Activated CD4-positive, alpha-beta memory T cell treated with anti-CD3 and anti-CD28 coated beads, Interleukin-2, amount 10 ng/mL, durations not matched to agents 7 days and 5 days (primary cell): Measurements from ENCODE around the gene ATP10D. TPM values are rescaled to one million over a fixed set of nuclear protein-coding genes. Genes with fewer than 3 reads are reported as not detected.

Experiments
- CTCF ChIA-PET: fragments of 350-600 bp; sonication (Branson Sonifier 250); formaldehyde crosslinking; loops from one replicate; lab custom pipeline; 2021; ENCODE audit warnings: antibody characterized with exemption, inconsistent platforms; lab: Charles Lee
- POLR2A ChIA-PET: fragments of 350-600 bp; sonication (Branson Sonifier 250); formaldehyde crosslinking; loops from one replicate; lab custom pipeline; 2021; ENCODE audit warnings: antibody characterized with exemption; lab: Charles Lee
- DNase-seq: peaks from one replicate; pipeline ENCODE4 v3.0.0-alpha.2; 2020
- H3K27ac Mint-ChIP-seq: one replicate; pipeline ENCODE4 v1.8.0; 2021; ENCODE audit warnings: mild to moderate bottlenecking, mixed read lengths
- H3K27me3 Mint-ChIP-seq: one replicate; pipeline ENCODE4 v1.8.0; 2021; ENCODE audit warnings: mixed read lengths
- H3K36me3 Mint-ChIP-seq: one replicate; pipeline ENCODE4 v1.8.0; 2021; ENCODE audit warnings: low read depth, mixed read lengths
- H3K4me1 Mint-ChIP-seq: one replicate; pipeline ENCODE4 v1.8.0; 2021; ENCODE audit warnings: mixed read lengths
- H3K4me3 Mint-ChIP-seq: one replicate; pipeline ENCODE4 v1.8.0; 2021; ENCODE audit warnings: mild to moderate bottlenecking, mixed read lengths
- H3K9me3 Mint-ChIP-seq: one replicate; pipeline ENCODE4 v1.8.0; 2021; ENCODE audit warnings: mixed read lengths
- total RNA-seq, 2 experiments: library from RNA; stranded (reverse); gene quantifications; one replicate each; pipeline ENCODE4 v1.2.3, GENCODE V29; 2021

ATP10D gene
- total RNA-seq, 2 experiments from 2014 or later, result 7.4 to 8.1 TPM

GRCh38 chr4:47493238-47494123, 8.4 kb downstream of the ATP10D start:
- ChIA-PET CTCF (interaction anchor here (1.4 to 2.3 kb wide), 2 partner anchors 9 to 13 kb away, joined by 4 to 8 read pairs; partner anchors contain the start of gene ATP10D), POLR2A (interaction anchor here (1.5 kb wide), 1 partner anchor 9 kb away, joined by 4 read pairs; the partner anchor contains the start of gene ATP10D)
- H3K4me3 Mint-ChIP-seq, result no peak overlapping the region
- H3K36me3 Mint-ChIP-seq, result no peaks in the 10 kb centered on the region
- no peaks in the 10 kb centered on the region for H3K9me3 Mint-ChIP-seq
- DNase-seq, result no peak
- no peaks in the 10 kb centered on the region for H3K27me3 Mint-ChIP-seq
- peaks cover under 1% of the 10 kb centered on the region for H3K4me1 Mint-ChIP-seq
- no peak overlapping the region for H3K27ac Mint-ChIP-seq

GRCh38 chr4:47494124-47494430, 9.0 kb downstream of the ATP10D start:
- Mint-ChIP-seq H3K4me3 (no peak overlapping the region), H3K36me3 (no peaks in the 10 kb centered on the region), H3K4me1 (peaks cover 4% of the 10 kb centered on the region), H3K27me3 (no peaks in the 10 kb centered on the region), H3K9me3 (no peaks in the 10 kb centered on the region), H3K27ac (no peak overlapping the region)
- POLR2A ChIA-PET, result interaction anchor here (1.5 kb wide), 1 partner anchor 9 kb away, joined by 4 read pairs; the partner anchor contains the start of gene ATP10D
- no peak for DNase-seq
- CTCF ChIA-PET, result interaction anchor here (2.3 kb wide), 1 partner anchor 9 kb away, joined by 8 read pairs; the partner anchor contains the start of gene ATP10D

- ChIA-PET POLR2A (interaction anchor here (0.8 kb wide), 1 partner anchor 36 kb away, joined by 3 read pairs; the partner anchor contains the start of gene COMMD8), CTCF (no interaction called here)
- H3K27me3 Mint-ChIP-seq, result no peaks in the 10 kb centered on the region
- H3K4me1 Mint-ChIP-seq, result peaks cover 5% of the 10 kb centered on the region
- H3K27ac Mint-ChIP-seq, result no peak overlapping the region
- no peak for DNase-seq
- H3K36me3 Mint-ChIP-seq, result no peaks in the 10 kb centered on the region
- H3K4me3 Mint-ChIP-seq, result no peak overlapping the region
- H3K9me3 Mint-ChIP-seq, result no peaks in the 10 kb centered on the region
Measured at GRCh38 chr4:47498899-47499298, 13.8 kb downstream of the ATP10D start.

- DNase-seq, result no peak
- Mint-ChIP-seq H3K9me3 (no peaks in the 10 kb centered on the region), H3K36me3 (no peaks in the 10 kb centered on the region), H3K27me3 (no peaks in the 10 kb centered on the region), H3K4me1 (peaks cover 5% of the 10 kb centered on the region), H3K27ac (no peak overlapping the region), H3K4me3 (no peak overlapping the region)
- ChIA-PET POLR2A (no interaction called here), CTCF (no interaction called here)
Measured at GRCh38 chr4:47499700-47500099, 14.6 kb downstream of the ATP10D start.

- H3K27me3 Mint-ChIP-seq, result no peaks in the 10 kb centered on the region
- POLR2A ChIA-PET, result no interaction called here
- H3K4me3 Mint-ChIP-seq, result no peak overlapping the region
- H3K36me3 Mint-ChIP-seq, result no peaks in the 10 kb centered on the region
- CTCF ChIA-PET, result interaction anchor here (0.7 kb wide), 1 partner anchor 33 kb away, joined by 3 read pairs; no protein-coding TSS in a partner anchor
- H3K9me3 Mint-ChIP-seq, result no peaks in the 10 kb centered on the region
- H3K4me1 Mint-ChIP-seq, result peaks cover 5% of the 10 kb centered on the region
- no peak overlapping the region for H3K27ac Mint-ChIP-seq
- DNase-seq, result no peak
Measured at GRCh38 chr4:47500776-47501175, 15.7 kb downstream of the ATP10D start.

- no peaks in the 10 kb centered on the region for H3K9me3 Mint-ChIP-seq
- peaks cover 6% of the 10 kb centered on the region for H3K27me3 Mint-ChIP-seq
- H3K4me3 Mint-ChIP-seq, result no peak overlapping the region
- H3K36me3 Mint-ChIP-seq, result no peaks in the 10 kb centered on the region
- DNase-seq, result no peak
- no peaks in the 10 kb centered on the region for H3K4me1 Mint-ChIP-seq
- ChIA-PET CTCF (no interaction called here), POLR2A (no interaction called here)
- no peak overlapping the region for H3K27ac Mint-ChIP-seq
Measured at GRCh38 chr4:47505147-47505546, 20.1 kb downstream of the ATP10D start.

- H3K9me3 Mint-ChIP-seq, result no peaks in the 10 kb centered on the region
- H3K36me3 Mint-ChIP-seq, result no peaks in the 10 kb centered on the region
- peaks cover 4% of the 10 kb centered on the region for H3K4me1 Mint-ChIP-seq
- no peak for DNase-seq
- POLR2A ChIA-PET, result no interaction called here
- CTCF ChIA-PET, result no interaction called here
- H3K4me3 Mint-ChIP-seq, result no peak overlapping the region
- H3K27me3 Mint-ChIP-seq, result peaks cover 6% of the 10 kb centered on the region
- no peak overlapping the region for H3K27ac Mint-ChIP-seq
Measured at GRCh38 chr4:47505666-47506065, 20.6 kb downstream of the ATP10D start.

GRCh38 chr4:47510506-47511143, 25.6 kb downstream of the ATP10D start:
- Mint-ChIP-seq H3K9me3 (no peaks in the 10 kb centered on the region), H3K4me1 (peaks cover 7% of the 10 kb centered on the region), H3K27me3 (peaks cover 6% of the 10 kb centered on the region), H3K4me3 (no peak overlapping the region), H3K27ac (no peak overlapping the region), H3K36me3 (no peaks in the 10 kb centered on the region)
- no peak for DNase-seq
- CTCF ChIA-PET, result interaction anchor here (0.6 to 3.8 kb wide), 3 partner anchors 16 to 308 kb away, joined by 3 to 15 read pairs (median 3); no protein-coding TSS in a partner anchor
- POLR2A ChIA-PET, result no interaction called here

GRCh38 chr4:47513461-47513860, 28.4 kb downstream of the ATP10D start:
- H3K27me3 Mint-ChIP-seq, result peaks cover 3% of the 10 kb centered on the region
- DNase-seq, result no peak
- no peak overlapping the region for H3K27ac Mint-ChIP-seq

GRCh38 chr4:47519239-47519883, 34.3 kb downstream of the ATP10D start:
- ChIA-PET CTCF (interaction anchor here (0.8 kb wide), 1 partner anchor 12 kb away, joined by 3 read pairs; no protein-coding TSS in a partner anchor), POLR2A (interaction anchor here (1.9 kb wide), 1 partner anchor 12 kb away, joined by 4 read pairs; no protein-coding TSS in a partner anchor)
- Mint-ChIP-seq H3K27me3 (no peaks in the 10 kb centered on the region), H3K27ac (no peak overlapping the region), H3K4me3 (no peak overlapping the region), H3K4me1 (peaks cover 12% of the 10 kb centered on the region), H3K36me3 (peaks cover 2% of the 10 kb centered on the region), H3K9me3 (no peaks in the 10 kb centered on the region)
- DNase-seq, result no peak

More at GRCh38 chr4:47513461-47513860, 28.4 kb downstream of the ATP10D start:
- no peak overlapping the region for H3K4me3 Mint-ChIP-seq
- CTCF ChIA-PET, result interaction anchor here (1.3 kb wide), 1 partner anchor 50 kb away, joined by 4 read pairs; no protein-coding TSS in a partner anchor
- no peaks in the 10 kb centered on the region for H3K9me3 Mint-ChIP-seq
- H3K4me1 Mint-ChIP-seq, result peaks cover 7% of the 10 kb centered on the region
- no peaks in the 10 kb centered on the region for H3K36me3 Mint-ChIP-seq
- POLR2A ChIA-PET, result no interaction called here

GRCh38 chr4:47525154-47525819, 40.2 kb downstream of the ATP10D start:
- Mint-ChIP-seq H3K27me3 (no peaks in the 10 kb centered on the region), H3K4me3 (no peak overlapping the region), H3K4me1 (peaks cover 13% of the 10 kb centered on the region), H3K27ac (no peak overlapping the region), H3K9me3 (peaks cover 14% of the 10 kb centered on the region), H3K36me3 (peaks cover 26% of the 10 kb centered on the region)
- CTCF ChIA-PET, result no interaction called here
- POLR2A ChIA-PET, result no interaction called here
- DNase-seq, result no peak

- CTCF ChIA-PET, result interaction anchor here (0.7 kb wide), 1 partner anchor 16 kb away, joined by 3 read pairs; no protein-coding TSS in a partner anchor
- no peak overlapping the region for H3K4me3 Mint-ChIP-seq
- POLR2A ChIA-PET, result no interaction called here
- no peak for DNase-seq
- peaks cover 20% of the 10 kb centered on the region for H3K4me1 Mint-ChIP-seq
- peaks cover 30% of the 10 kb centered on the region for H3K36me3 Mint-ChIP-seq
- H3K9me3 Mint-ChIP-seq, result peaks cover 14% of the 10 kb centered on the region
- no peak overlapping the region for H3K27ac Mint-ChIP-seq
- no peaks in the 10 kb centered on the region for H3K27me3 Mint-ChIP-seq
Measured at GRCh38 chr4:47526281-47526680, 41.2 kb downstream of the ATP10D start.
